A673 (cell line): Measurements from ENCODE around the gene OSBPL6.

Experiments
- EZH2 ChIP-seq: fragments of 200-600 bp; sonication (generic); IDR thresholded peaks from 2 replicates; pipeline ENCODE4 v1.6.1; 2017; ENCODE audit warnings: borderline replicate concordance, low read depth, mild to moderate bottlenecking, mixed read lengths, antibody characterized with exemption, low read length; ENCODE audit not compliant: poor library complexity, severe bottlenecking
- TF ChIP-seq, protein P1 (sequence below): fragments of 300-800, 200-600 bp; sonication (generic); conservative IDR thresholded peaks from 2 replicates; pipeline ENCODE4 v1.5.1; 2017; ENCODE audit warnings: low read depth, mild to moderate bottlenecking, antibody characterized with exemption, low read length, moderate library complexity, mixed read lengths

DNA sequence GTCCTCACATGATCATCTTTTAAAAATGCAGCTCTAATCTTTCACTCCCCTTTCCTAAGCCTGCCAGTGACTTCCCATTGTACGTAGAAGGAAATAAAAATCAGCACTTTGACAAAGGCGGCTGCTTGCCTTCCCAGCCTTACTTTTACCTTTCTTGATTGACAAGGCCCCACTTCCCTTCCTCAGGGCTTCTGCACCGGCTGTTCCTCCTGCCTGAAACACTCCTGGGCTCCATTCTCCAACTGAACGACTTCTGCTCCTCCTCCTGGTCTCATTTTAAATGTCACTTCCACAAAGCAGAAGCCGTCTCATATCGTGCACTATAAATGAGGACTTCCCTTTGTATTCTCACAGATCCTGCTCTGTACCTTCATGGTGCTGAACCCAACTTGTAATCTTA lies 56.1 kb downstream of the OSBPL6 start:
- TF ChIP-seq, protein P1, sequence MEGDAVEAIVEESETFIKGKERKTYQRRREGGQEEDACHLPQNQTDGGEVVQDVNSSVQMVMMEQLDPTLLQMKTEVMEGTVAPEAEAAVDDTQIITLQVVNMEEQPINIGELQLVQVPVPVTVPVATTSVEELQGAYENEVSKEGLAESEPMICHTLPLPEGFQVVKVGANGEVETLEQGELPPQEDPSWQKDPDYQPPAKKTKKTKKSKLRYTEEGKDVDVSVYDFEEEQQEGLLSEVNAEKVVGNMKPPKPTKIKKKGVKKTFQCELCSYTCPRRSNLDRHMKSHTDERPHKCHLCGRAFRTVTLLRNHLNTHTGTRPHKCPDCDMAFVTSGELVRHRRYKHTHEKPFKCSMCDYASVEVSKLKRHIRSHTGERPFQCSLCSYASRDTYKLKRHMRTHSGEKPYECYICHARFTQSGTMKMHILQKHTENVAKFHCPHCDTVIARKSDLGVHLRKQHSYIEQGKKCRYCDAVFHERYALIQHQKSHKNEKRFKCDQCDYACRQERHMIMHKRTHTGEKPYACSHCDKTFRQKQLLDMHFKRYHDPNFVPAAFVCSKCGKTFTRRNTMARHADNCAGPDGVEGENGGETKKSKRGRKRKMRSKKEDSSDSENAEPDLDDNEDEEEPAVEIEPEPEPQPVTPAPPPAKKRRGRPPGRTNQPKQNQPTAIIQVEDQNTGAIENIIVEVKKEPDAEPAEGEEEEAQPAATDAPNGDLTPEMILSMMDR: no peak
- no peak for TF ChIP-seq EZH2
